C4-2B (cell line): Measurements from ENCODE around the gene SMARCA2.

ENCODE experiments used
- CTCF ChIP-seq: fragments of 450-650 bp; conservative IDR thresholded peaks from 2 replicates; pipeline ENCODE4 v1.5.1; 2017; ENCODE audit warnings: mild to moderate bottlenecking
- ZFX ChIP-seq: fragments of 450-650 bp; IDR thresholded peaks from 2 replicates; pipeline ENCODE4 v1.6.1; 2017

- TF ChIP-seq CTCF (no peak), ZFX (no peak)
Observed at GRCh38 chr9:1997646-1998045, 17.5 kb upstream of the SMARCA2 start.
